Stomach (tissue), 4 donors: ENCODE measurements around the gene CDK13.

Source experiments
- CTCF ChIP-seq, 7 experiments: fragments of 450-650 bp in 4 of 7; fragments of 200-600 bp in 3 of 7; sonication (generic) in 3 of 7; IDR thresholded peaks; one replicate each; pipeline ENCODE4 v1.5.1; 2016 to 2019; ENCODE audit warnings: antibody characterized with exemption in 7 of 7, control low read depth in 2 of 7, mild to moderate bottlenecking in 1 of 7
- POLR2AphosphoS5 ChIP-seq, 3 donors: sonication (generic); formaldehyde crosslinking; IDR thresholded peaks; one replicate each; pipeline ENCODE4 v1.6.1; 2016; ENCODE audit warnings: antibody characterized with exemption in 3 of 3

- TF ChIP-seq CTCF (IDR thresholded peaks at IDR 0.05) (no peak), POLR2AphosphoS5 (IDR thresholded peaks at IDR 0.05) (no peak)
Measured at GRCh38 chr7:39942883-39943282, 7.2 kb upstream of the CDK13 start.
